Measurements from ENCODE around the gene GZMH. TPM values are rescaled to one million over a fixed set of nuclear protein-coding genes. Genes with fewer than 3 reads are reported as not detected.

Gene GZMH
- total RNA-seq, 1 experiment from 2014 or later: not detected

GRCh38 chr14:24576182-24576581 is 33.3 kb downstream of the GZMH start, which contains the start of gene CTSG:
TSS of gene CTSG (minus strand) at chr14:24576250. CDS start at chr14:24576223, 27 bp downstream.
- ATAC-seq (no peak), DNase-seq (ENCODE audit: low read depth, low spot score) (no peak)
- Histone ChIP-seq H3K4me1 (ENCODE audit: control insufficient read depth, insufficient read depth, low read length) (no peaks in the 10 kb centered on the region), H3K9me3 (ENCODE audit: control insufficient read depth, insufficient read depth, low read depth, low read length) (no peaks in the 10 kb centered on the region), H3K27ac (ENCODE audit: low read length) (no peak within 1 kb of the TSS), H3K4me3 (ENCODE audit: low read depth in 2 of 2, low read length in 2 of 2) (no peak within 1 kb of the TSS), H3K27me3 (ENCODE audit: control insufficient read depth, insufficient read depth, low read length) (no peaks in the 10 kb centered on the region; the same call in 1 of the 2 replicates), H3K36me3 (ENCODE audit: control insufficient read depth, insufficient read depth, low read length) (no peaks in the 10 kb centered on the region)
- CTCF ChIA-PET: no interaction called here
- intact Hi-C loops (cut with micrococcal nuclease; ENCODE audit: unreplicated experiment): no loop called here
- BruUV-seq (replicated peaks): no TSS peak
- TF ChIP-seq POLR2AphosphoS5 (IDR thresholded peaks at IDR 0.05; ENCODE audit: low read depth, low read length) (no peak), TCF7L2 (IDR thresholded peaks at IDR 0.05; ENCODE audit: low read depth, low read length) (no peak), SIN3A (IDR thresholded peaks at IDR 0.05; ENCODE audit: borderline replicate concordance, insufficient read depth, low read depth, low read length) (no peak)
- TF ChIP-seq, protein P1, sequence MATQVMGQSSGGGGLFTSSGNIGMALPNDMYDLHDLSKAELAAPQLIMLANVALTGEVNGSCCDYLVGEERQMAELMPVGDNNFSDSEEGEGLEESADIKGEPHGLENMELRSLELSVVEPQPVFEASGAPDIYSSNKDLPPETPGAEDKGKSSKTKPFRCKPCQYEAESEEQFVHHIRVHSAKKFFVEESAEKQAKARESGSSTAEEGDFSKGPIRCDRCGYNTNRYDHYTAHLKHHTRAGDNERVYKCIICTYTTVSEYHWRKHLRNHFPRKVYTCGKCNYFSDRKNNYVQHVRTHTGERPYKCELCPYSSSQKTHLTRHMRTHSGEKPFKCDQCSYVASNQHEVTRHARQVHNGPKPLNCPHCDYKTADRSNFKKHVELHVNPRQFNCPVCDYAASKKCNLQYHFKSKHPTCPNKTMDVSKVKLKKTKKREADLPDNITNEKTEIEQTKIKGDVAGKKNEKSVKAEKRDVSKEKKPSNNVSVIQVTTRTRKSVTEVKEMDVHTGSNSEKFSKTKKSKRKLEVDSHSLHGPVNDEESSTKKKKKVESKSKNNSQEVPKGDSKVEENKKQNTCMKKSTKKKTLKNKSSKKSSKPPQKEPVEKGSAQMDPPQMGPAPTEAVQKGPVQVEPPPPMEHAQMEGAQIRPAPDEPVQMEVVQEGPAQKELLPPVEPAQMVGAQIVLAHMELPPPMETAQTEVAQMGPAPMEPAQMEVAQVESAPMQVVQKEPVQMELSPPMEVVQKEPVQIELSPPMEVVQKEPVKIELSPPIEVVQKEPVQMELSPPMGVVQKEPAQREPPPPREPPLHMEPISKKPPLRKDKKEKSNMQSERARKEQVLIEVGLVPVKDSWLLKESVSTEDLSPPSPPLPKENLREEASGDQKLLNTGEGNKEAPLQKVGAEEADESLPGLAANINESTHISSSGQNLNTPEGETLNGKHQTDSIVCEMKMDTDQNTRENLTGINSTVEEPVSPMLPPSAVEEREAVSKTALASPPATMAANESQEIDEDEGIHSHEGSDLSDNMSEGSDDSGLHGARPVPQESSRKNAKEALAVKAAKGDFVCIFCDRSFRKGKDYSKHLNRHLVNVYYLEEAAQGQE (IDR thresholded peaks at IDR 0.05; ENCODE audit: insufficient read depth in 1 of 2, low read depth in 2 of 2, low read length in 1 of 2): no peak
- TF ChIP-seq, protein P2, sequence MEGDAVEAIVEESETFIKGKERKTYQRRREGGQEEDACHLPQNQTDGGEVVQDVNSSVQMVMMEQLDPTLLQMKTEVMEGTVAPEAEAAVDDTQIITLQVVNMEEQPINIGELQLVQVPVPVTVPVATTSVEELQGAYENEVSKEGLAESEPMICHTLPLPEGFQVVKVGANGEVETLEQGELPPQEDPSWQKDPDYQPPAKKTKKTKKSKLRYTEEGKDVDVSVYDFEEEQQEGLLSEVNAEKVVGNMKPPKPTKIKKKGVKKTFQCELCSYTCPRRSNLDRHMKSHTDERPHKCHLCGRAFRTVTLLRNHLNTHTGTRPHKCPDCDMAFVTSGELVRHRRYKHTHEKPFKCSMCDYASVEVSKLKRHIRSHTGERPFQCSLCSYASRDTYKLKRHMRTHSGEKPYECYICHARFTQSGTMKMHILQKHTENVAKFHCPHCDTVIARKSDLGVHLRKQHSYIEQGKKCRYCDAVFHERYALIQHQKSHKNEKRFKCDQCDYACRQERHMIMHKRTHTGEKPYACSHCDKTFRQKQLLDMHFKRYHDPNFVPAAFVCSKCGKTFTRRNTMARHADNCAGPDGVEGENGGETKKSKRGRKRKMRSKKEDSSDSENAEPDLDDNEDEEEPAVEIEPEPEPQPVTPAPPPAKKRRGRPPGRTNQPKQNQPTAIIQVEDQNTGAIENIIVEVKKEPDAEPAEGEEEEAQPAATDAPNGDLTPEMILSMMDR (IDR thresholded peaks at IDR 0.05): no peak
- POLR2A ChIA-PET: no interaction called here
- in situ Hi-C loops (cut with HindIII; ENCODE audit: low pct_unique_long_range_greater_than_20kb, low sequenced_read_pairs): no loop called here

DNA sequence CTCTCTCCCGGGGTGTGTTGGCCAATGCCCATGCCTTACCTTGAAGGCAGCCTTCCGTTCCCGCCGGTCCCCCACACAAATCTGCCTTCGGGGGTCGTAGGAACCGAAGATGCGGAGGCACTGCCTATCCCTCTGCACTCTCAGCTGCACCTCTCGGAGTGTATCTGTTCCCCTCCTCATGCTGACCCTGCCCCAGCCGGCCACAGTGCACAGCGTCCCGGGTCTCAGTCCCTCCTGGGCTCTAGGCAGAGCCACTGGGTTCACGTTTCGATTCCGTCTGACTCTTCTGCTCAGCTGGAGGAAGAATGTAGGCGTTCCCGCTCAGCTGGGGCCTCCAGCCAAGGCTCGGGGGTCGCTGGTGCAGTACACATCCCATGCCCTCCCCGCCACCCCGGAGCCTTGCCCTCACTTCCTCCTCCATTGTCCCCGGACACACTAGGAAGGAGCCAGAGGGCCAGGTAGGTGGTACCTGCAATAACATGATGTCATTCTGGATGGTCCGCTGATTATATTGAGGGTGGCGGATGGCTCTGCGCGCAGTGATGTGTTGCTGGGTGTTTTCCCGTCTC is 35.2 kb downstream of the GZMH start:
- H3K36me3 ChIP-seq (ENCODE audit: control insufficient read depth, insufficient read depth, low read length): no peaks in the 10 kb centered on the region
- no TSS peak for BruUV-seq (replicated peaks)
- in situ Hi-C loops (cut with HindIII; ENCODE audit: low pct_unique_long_range_greater_than_20kb, low sequenced_read_pairs) (no loop called here), intact Hi-C loops (cut with micrococcal nuclease; ENCODE audit: unreplicated experiment) (no loop called here)
- ChIA-PET POLR2A (no interaction called here), CTCF (no interaction called here)
- no peak overlapping the region for H3K27ac ChIP-seq (ENCODE audit: low read length)
- H3K9me3 ChIP-seq (ENCODE audit: control insufficient read depth, insufficient read depth, low read depth, low read length): no peaks in the 10 kb centered on the region
- no peaks in the 10 kb centered on the region for H3K4me1 ChIP-seq (ENCODE audit: control insufficient read depth, insufficient read depth, low read length)
- no peaks in the 10 kb centered on the region; the same call in 1 of the 2 replicates for H3K27me3 ChIP-seq (ENCODE audit: control insufficient read depth, insufficient read depth, low read length)
- DNase-seq (ENCODE audit: low read depth, low spot score): no peak
- ATAC-seq: no peak
- H3K4me3 ChIP-seq (ENCODE audit: low read depth in 2 of 2, low read length in 2 of 2): no peak overlapping the region
- no peak for TF ChIP-seq SIN3A (IDR thresholded peaks at IDR 0.05; ENCODE audit: borderline replicate concordance, insufficient read depth, low read depth, low read length)
- TF ChIP-seq, protein P2 (IDR thresholded peaks at IDR 0.05): no peak
- TF ChIP-seq TCF7L2 (IDR thresholded peaks at IDR 0.05; ENCODE audit: low read depth, low read length): no peak
- TF ChIP-seq, protein P1 (IDR thresholded peaks at IDR 0.05; ENCODE audit: insufficient read depth in 1 of 2, low read depth in 2 of 2, low read length in 1 of 2): no peak

All from Panc1 (cell line).